Iris pigment epithelial cell (primary cell): ENCODE data around the gene PPP2R2C.

Experiments used
- DNase-seq: peaks from one replicate; pipeline ENCODE4 v3.0.0-alpha.2; 2011; ENCODE audit warnings: low read depth

Gene PPP2R2C

DNA sequence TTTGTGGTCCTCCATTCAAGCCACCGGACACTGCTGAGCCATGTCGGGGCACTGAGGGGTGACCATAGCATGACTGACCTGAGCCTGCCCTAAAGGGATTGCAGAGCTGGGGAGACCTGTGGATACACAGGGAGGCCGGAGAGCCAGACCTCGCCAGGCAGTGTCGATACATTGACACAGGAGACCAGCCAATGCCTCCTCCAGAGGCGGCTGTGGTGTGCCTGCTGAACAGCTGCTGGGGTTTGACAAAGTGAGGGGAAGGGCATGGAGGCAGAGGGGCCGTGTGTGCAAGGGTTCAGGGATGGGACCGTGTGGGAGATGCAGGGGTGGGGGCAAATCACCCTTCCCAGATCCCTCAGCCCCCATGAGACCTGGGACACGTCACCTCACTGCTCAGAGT lies 48.0 kb downstream of the PPP2R2C start:
- DNase-seq: no peak

DNA sequence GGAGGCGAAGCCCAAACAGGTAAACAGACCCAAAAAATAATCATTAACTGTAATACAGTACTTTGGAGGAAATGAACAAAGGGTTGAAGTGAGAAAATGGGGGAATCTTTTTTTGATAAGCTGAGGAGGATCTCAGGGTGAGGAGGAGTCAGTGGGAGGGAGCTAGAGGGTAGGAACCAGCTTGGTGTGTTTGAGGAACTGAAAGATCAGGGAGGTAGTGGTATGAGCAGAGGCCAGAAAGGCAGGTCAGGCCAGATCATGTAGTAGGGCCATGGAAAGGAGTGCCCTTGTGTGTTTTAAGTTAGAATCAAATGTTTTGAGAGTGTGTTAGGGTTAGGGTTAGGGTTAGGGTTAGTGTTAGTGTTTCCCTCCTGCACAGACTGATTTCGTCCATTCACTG lies 48.8 kb downstream of the PPP2R2C start:
- no peak for DNase-seq

DNA sequence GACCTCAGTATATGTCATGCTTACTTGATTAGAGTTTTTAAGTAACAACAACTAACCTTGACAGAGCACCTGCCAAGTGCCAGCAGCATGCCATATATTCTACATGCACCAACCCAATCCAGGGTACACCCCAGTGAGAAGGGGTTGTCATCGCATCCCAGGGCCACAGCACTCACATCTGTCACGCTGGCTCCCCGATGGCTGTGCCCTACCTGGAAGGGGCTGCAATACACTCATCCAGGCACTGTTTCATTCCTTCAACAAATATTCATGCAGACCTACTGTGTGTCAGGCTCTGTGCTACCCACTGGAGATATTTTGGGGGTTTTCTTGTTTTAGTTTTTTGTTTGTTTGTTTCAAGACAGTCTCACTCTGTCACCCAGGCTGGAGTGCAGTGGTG lies 49.5 kb downstream of the PPP2R2C start:
- DNase-seq: no peak

DNA sequence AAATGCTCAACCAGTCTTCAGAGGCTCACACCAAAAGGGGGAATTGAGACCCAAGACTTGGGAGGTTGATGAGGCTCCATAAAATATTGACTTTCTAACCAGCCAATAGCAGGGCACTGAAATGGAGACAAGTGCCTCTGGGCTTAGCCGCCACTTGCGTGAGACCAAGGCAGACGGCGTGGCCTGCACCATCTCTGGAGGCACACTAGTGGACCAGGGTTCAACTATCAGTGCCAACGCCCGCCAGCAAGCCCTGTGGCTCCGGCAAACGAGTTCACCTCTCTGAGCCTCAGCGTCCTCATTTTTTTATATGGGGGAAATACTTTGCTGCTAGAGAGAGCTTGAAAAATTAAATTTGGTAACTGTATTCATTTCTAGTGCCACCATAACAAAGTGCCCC lies 50.3 kb downstream of the PPP2R2C start:
- DNase-seq: no peak

DNA sequence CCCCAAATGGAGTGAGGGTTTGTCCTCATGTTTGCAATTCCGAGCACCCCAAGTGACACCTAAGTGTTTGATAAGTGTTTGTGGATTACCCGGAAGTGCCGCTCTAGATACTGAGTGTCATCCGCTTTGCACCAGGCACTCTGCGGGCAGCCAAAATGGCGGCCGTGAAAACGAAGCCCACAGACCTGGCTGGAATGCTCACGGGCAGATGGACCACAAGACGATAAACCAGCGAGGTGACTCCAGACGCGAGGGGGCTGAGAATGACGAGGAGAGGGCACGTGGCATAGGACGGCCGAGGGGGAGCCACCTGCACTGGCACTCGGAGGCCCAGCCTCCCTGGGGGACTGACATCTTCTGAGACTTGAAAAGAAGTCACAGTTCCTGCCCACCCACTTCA lies 51.0 kb downstream of the PPP2R2C start:
- no peak for DNase-seq

DNA sequence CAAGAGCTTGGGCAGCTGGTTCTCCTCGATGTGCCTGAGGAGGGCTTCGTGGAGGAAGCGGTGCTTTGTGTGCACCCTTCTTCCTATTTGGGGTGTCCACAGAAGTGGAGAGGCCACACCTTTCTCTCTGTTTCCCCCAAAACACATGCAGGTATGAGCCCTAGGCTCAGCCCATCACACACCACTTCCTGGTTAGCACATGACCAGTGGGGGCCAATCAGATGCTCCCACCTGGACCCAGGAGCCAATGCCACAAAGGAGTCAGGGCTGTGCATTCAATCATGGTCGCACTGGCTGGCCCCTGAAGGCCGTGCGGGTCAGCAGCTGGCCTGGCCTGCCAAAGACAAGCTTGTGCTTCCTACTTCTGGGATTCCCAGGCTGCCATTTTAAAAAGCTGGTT lies 51.4 kb downstream of the PPP2R2C start:
- DNase-seq: no peak

DNA sequence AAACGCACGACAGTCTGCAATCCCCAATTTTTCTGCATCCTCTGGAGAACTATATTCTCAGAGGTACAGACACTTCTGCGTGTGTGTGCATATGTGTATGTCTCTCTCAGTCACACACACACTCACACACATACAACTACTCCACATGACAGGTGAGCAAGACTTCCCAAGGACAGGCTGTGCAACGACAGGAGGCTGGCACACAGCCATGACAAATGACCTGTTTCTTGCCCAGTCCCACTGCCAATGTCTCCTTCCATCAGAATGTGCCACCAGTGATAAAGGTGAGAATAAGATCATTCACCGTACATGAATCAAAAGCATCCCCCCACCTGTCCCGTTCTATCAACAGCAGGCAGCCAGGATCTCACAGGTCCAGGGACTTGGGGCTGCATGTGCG lies 52.4 kb downstream of the PPP2R2C start:
- DNase-seq: no peak

DNA sequence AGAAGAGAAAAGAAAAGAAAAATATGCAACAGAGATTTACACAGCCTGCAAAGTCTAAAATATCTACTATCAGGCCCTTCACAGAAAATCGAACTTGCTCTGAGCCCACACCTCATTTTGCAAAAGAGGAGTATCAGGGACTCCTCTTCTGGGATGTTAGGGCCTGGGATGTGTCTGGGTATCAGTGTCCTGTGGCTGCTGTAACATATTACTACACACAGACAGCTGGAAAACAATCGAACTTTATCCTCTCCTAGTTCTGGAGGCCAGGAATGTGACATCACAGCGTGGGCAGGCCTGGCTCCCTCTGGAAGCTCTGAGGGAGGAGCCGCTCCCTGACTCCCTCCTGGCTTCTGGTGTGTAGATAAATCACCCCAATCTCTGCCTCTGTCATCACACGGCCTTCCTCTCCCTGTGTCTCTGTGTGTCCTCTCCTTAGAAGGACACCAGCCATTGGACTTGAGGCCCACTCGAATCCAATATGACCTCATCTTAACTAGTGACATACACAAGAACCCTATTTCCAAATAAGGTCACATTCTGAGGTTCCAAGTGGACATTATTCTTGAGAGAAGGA lies 52.9 kb downstream of the PPP2R2C start:
- DNase-seq: no peak

DNA sequence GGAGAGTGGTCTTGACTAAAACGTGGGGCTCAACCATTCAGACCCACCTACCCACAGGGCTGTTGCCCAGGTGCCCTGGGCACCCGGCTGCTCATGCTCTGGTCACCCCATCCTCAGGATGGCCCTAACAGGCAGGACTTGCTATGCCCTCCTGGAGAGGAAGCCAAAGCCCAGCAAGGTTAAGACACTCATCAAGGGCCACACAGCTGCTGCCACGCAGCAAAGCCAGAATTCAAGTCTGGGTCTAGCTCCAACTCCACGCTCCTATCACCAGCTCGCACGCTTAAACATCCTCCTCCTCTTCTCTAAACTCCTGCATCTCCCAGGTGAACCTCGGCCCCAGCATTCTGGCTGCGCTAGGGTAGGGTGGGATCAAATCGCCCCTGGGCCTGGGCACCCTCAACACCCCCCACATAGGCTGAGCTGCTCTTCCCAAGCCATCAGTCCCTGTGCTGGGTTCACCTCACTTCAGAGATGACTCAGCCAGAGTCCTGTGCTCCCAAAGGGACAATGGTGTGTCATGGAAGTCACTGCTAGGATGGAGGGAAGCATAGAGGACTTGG lies 54.1 kb downstream of the PPP2R2C start:
- no peak for DNase-seq

DNA sequence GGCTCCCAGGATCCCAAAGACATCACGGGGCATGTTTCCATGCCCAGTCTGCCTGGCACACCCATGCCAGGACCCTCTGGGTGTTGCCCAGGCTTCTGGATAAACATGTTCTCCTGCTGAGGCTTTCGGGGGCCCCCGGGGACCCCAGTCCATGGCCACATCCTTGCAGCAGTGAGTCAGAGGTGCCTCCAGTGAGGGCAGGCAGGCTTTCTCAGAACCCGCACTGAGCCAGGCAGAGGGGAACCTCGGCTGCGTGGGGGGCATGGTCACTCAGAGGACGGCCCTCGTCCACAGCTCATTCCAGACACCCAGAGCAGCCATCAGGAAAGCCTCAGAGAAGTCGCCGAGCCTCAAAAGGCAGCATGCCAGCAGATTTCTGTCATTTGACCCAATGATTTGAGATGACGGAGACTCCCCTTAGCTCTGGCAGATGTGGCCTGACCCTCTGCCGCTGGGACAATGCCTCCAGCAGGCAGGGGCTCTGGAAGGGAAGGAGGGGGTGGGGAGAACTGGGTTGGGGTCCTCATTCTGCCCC lies 54.8 kb downstream of the PPP2R2C start:
- no peak for DNase-seq

DNA sequence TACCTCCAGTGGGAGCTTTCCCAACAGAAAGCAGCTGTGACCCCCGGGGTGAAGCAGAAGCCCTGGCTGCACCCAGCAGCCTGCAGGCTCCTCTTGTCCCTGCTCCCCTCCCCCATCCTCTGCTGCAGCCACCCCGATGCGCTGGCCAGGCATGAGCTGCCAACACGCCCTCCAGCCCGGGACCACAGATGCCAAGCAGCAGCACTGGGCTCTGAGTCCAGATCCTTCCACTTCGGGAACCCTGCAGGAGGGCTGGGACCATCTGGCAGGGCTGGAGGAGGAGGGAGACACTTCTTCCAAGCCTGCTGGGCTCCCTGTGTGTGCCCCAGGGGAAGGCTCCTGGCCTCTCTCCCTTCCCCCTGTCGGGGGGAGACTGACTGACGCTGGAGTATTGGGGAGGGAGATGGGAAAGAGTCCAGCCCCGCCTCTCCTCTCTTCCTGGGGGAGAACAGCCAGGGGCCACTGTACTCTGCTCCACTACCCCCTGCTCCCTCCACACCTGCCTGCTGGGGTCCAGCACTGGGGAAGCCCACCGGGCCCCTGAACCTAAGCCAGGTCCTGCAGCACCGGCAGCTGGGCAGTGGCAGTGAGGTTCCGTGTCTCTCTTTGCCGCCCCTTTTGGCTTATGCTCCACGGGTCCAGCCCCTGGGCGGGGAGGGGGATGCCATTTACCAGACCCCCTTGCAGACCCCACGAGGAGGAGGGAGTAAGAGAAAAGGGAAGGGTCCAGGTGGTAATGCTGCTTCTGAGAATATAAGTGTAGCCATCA lies 55.7 kb downstream of the PPP2R2C start:
- DNase-seq: no peak

DNA sequence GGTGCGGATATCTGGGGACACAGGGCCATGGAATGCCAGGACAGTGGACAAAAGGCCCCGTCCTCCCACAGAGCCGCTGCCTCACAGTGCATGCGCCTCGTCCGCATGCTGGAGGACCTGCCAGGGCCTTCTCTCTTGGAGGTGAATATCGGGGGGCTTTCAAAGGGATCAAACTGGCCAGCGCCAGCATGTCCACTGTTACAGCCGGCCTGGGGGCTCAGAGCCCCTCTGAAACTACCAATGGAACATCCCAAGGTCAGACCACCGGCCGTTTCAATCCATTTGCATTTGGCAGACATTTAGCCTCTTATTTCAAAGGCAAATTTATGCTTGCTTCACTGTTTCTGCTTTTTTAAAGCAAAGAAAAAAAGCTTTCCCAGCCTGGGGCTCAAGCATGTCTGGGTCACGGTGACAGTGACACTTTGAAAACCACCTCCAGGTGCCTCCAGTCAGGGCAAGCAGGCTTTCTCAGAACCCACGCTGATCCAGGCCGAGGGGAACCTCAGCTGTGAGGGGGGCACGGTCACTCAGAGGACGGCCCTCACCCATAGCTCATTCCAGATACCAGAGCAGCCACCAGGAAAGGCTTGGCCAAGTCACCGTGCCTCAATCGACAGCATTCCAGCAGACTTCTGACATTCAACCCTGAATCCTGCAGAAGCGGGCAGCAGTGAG lies 57.2 kb downstream of the PPP2R2C start:
- no peak for DNase-seq

DNA sequence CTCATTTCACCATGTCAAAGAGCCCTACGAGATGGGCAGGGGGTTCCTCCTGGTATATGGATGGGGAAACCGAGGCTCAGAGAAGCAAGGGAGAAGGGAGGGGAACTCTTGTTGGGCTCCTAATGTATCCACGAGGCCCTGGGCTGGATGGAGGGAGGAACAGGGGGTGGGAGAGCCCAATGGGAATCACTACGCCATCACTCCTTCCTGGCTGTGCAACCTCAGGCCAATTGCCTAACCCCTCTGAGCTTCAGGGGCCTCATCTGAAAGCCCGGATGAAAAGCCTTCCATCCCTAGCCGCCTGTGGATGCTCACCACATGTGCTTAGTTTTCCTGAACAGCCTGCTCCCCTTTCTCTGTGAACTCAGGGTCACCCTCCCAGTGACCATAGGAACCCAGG lies 57.8 kb downstream of the PPP2R2C start:
- DNase-seq: no peak

DNA sequence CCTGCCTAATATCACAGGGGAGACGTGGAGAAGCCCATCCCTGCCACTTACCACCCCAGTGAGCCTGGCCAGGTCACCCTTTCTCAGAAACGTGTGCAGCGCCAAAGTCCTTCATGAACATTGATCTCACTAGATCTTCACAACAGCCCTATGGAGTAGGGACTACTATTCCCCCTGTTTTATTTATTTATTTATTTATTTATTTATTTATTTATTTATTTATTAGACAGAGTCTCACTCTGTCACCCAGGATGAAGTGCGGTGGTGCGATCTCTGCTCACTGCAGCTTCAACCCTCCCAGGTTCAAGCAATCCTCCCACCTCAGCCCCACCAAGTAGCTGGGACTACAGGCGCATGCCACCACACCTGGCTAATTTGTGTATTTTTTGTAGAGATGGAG lies 61.8 kb downstream of the PPP2R2C start:
- no peak for DNase-seq

DNA sequence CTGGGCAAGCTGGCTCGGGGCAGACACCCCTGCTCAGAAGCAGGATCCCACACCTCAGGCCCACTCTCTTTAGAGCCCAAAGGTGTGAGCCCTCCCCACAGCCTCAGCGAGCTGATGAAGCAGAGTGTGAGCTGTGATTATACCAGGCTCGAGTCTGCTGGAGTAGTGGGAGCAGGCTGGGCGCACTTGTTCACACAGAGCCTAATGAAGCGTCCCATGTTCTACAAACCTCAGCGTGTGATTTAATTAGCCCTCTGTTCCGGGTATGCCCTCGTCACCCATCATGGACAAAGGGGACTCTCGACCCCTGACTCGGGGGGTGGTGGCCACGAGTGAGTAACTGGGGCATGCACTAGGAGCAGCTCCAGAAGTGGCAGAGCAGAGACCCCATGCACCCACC lies 62.3 kb downstream of the PPP2R2C start:
- DNase-seq: no peak

DNA sequence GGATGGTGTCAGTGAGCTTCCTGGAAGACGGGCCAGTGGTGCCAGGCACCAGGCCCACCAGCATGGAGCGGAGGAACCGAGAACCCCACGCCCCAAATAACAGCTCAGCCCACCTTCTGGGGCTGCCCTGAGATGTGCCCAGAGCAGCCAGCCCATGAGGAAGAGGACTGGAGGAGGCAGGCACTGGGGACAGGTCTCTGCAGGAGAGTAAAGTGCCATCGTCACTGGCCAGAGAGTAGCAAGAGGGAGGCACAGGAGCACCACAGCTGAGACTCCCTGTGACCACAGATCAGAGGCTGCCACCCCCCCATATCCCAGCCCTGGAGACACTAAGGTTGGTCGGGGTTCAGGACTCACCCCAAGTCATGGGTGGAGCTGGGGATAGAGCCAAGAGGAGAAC lies 63.0 kb downstream of the PPP2R2C start:
- no peak for DNase-seq

DNA sequence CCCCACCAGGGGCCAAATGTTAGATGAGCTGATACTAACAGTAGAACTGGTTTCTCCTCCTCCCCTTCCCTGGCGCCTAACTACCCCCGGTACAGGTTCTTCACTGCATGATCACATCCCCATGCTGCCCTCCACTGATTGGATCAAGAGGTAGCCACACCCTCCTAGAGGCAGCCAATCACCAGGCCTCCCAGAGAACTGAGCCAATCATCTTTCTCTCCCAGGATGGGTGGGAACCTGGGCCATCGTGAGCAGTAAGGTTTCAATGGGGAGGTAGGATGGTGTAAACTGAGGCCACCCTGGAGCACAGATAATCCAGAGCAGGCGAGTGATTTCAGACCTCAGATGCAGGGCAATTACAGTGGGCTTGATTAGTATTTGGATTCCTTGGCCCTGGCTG lies 64.2 kb downstream of the PPP2R2C start:
- no peak for DNase-seq

DNA sequence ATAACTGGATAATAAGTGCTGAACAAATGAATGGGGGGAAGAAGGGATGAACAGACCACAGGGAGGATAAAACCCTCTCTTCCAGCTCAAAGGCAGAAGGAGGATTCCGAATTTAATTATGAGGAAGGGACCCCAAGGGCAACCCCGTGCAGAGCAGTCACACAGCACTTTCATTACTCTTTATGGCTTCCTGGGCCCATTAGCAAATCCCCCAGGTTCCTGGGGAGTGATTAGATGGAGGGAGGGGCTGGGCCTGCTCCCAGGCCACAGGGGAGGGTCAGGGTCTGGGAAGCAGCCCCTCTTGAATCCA lies 67.1 kb downstream of the PPP2R2C start:
- DNase-seq: no peak

DNA sequence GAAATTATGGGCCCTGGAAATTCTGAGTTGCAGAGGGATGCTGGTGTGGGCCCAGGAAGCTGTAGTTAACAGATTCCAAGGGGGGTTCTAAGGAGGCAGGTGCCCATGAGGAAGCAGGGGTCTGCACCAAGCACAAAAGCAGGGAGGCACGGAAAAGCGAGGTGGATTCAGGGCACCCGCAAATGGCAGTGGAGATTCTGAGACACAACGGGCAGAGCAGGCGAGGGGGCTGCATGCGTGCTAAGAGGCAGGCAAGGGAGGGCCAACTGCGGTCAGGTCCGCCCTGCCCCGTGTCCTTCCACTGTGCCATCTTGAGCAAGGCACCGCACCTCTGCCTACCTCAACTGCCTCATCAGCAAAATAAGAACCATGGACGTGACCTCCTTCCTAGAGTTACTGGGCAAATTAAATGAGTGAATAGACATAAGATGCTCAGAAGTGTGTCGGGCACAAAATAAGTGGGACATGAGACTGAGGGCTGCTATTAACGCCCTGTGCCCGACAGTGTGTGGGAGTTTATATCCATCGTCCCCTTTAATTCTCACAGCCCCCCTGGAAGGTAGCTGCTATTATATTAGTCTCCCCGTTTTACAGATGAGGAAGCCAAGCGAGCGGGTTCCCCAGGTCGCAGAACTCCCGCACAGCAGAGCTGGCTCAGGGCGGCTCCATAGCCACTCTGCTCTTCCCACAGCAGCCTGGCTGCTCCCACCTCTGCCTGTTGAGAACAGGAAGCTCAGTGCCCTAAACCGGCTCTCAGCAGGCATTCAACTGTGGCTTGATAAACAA lies 67.6 kb downstream of the PPP2R2C start:
- DNase-seq: no peak

DNA sequence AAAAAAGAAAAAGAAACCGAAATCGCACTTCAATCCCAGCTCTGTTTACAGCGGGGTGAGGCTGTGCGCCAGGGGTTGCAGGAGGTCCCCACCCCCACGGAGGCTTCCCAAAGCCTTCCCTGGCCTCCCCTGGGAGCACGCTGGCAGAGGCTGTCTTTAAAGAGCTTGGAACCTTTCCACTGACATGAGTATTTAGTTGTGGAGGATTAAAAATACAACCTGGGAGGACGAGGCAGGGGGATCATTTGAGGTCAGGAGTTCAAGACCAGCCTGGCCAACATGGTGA lies 69.1 kb downstream of the PPP2R2C start:
- DNase-seq: no peak

DNA sequence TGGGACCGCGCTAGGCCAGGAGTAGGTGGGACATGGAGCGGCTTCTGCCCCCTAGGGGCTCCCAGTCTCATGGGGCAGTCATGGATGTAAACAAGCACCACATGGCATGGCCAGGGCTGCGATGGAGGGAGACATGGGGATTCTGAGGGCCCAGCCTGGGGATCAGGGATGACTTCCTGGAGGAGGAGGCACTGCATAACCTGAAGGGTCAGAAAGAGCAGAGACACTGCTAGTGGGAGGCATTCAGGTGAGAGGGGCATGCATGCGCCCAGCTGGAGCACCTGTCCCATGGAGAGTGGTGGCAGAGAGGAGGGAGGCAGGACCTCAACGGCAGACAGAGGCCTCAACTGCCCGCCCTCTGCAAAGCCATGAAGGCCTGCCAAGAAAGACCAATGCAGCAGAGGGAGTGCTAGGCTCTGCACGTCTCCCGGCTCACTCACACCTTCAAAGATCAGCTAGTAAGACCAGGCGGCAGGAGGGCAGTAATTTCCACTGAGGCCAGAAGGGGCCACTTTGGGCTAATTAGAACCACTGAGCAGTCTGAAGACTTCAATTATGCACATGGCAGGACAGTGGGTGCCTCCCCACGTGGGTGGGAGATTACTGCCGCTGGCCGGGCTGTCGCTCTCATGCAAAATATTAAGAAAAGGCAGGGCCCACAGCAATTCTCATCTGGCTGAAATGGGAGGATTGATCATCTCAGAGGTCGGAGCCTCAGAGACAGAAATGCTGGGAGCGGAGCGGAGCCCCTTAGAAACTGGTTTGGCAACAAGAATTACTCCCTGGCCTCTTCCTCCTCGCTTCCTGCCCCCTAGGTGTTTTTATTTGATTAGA lies 69.6 kb downstream of the PPP2R2C start:
- DNase-seq: no peak

DNA sequence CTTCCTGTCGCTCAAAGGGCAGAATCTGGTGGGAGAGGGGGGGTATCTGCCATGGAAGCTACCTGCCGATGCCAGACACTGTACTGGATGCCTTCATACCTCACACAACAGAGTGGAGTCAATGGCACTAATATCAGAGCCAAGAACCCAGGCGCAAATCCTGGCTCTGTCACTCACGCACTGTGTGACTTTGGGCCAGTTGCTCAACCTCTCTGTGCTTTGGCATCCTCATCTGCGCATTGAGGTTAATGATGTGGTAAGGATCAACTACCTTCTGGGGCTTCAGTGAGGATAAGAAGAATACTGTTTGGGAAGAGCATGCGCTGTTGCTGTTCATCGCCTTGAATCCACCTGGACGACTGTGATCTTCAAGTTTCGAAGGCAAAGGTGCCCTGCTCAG lies 70.6 kb downstream of the PPP2R2C start:
- DNase-seq: no peak
